ENCODE results near the gene FNDC11. TPM values are rescaled to one million over a fixed set of nuclear protein-coding genes. Genes with fewer than 3 reads are reported as not detected.

Gene FNDC11
- total RNA-seq, 1 donor from 2014 or later: 1.7 TPM

DNA sequence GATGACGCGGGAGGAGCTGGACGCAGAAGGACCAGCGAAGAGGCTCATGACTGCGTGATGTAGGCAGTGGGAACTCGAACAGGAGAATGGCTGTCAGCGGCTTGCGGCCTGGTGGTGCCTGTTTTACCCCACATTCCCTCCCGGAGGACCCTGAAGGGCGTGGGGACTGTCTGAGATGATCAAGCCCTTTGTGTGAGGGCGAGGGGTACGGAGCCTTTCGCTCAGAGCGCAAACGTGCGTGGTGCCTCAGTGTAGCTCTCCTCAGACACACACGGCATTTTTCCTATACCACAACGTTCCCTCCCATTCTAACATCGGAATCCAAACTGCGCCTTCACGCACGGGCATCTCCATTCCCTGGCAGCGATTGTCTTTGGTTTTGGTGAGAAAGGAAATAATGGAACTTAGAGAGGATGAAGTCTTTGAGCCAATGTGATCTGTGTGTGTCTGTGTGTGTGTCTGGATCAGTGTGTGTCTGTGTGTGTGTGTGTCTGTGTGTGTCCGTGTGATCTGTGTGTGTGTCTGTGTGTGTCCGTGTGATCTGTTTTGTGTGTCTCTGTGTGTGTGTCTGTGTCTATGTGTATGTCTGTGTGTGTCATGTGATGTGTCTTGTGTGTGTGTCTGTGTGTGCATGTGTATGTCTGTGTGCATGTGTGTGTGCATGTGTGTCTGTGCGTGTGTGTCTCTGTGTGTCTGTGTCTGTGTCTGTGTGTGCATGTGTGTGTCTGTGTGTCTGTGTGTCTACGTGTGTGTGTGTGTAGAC is 22.1 kb upstream of the FNDC11 start:
- TF ChIP-seq, protein P1, sequence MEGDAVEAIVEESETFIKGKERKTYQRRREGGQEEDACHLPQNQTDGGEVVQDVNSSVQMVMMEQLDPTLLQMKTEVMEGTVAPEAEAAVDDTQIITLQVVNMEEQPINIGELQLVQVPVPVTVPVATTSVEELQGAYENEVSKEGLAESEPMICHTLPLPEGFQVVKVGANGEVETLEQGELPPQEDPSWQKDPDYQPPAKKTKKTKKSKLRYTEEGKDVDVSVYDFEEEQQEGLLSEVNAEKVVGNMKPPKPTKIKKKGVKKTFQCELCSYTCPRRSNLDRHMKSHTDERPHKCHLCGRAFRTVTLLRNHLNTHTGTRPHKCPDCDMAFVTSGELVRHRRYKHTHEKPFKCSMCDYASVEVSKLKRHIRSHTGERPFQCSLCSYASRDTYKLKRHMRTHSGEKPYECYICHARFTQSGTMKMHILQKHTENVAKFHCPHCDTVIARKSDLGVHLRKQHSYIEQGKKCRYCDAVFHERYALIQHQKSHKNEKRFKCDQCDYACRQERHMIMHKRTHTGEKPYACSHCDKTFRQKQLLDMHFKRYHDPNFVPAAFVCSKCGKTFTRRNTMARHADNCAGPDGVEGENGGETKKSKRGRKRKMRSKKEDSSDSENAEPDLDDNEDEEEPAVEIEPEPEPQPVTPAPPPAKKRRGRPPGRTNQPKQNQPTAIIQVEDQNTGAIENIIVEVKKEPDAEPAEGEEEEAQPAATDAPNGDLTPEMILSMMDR (conservative IDR thresholded peaks at IDR 0.05; ENCODE audit: low read depth, low read length): no peak
- no peak overlapping the region for H3K4me3 ChIP-seq (ENCODE audit: low read depth, low read length)
- DNase-seq (ENCODE audit: low read depth): no peak

DNA sequence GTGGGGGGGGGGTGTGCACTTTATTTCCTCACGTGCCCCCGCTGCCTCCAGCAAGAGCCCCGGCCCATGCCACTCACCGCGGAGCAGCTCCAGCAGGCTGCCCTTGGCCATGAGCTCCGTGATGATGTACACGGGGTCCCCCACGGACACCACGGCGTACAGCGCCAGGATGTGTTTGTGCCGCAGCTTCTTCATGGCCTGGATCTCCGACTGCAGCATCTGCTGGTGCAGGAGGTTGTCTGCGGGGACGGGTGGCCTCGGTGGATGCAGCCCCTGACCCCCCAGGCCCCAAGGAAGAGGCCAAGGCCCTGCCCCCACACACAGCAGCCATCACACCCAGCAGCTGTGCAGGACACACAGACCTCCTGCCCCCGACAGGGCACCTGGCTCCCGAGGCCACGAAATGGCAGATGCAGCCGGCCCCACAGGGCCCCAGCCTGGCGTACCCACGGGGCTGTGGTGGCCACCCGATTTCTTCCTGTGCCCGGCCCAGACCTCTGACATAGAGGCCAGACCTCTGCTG is 21.4 kb upstream of the FNDC11 start:
- TF ChIP-seq, protein P1 (conservative IDR thresholded peaks at IDR 0.05; ENCODE audit: low read depth, low read length): no peak
- no peak overlapping the region for H3K4me3 ChIP-seq (ENCODE audit: low read depth, low read length)
- no peak for DNase-seq (ENCODE audit: low read depth)

DNA sequence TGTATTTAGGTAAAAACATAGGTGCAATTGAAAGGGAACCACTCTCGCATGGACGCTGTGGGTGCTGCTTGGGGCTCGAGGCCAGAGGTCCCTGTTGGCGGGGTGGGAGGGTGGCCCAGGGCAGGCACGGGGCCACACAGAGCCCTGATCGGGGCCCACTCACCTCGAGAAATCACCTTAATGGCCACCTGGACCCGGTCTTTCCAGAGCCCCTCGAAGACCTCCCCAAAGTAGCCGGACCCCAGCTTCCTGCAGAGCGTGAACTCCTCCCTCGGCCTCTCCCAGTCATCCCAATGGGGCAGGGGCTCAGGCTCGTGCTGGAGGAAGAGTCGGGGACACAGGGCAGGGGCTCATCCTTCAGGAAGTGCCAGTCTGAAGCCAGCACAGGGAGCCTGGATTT is 20.6 kb upstream of the FNDC11 start:
- TF ChIP-seq, protein P1 (conservative IDR thresholded peaks at IDR 0.05; ENCODE audit: low read depth, low read length): no peak
- DNase-seq (ENCODE audit: low read depth): no peak
- no peak overlapping the region for H3K4me3 ChIP-seq (ENCODE audit: low read depth, low read length)

DNA sequence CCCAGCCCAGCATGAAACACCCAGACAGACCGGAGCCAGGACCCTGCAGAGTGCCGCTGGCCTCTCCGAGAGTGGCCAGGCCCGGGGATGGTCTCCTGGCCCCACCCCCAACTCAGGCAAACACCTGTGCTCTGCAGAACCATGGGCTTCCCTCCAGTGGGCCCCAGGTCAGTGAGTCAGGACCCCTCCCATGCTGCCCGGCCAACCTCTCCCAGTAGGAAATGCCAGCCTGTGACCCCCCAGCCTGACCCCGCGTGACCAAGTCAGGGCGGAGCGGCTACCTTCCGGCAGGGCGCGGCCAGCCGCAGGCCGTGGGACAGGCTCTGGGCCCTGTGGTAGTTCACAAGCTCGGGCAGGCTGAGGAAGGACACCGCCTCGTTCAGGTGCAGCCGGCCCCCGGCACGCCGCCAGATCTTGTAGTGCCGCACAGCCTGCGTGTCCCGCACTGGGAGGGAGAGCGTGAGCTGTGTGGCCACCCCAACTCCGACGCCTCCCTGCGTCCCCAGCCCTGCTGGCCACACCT is 20.0 kb upstream of the FNDC11 start:
- H3K4me3 ChIP-seq (ENCODE audit: low read depth, low read length): no peak overlapping the region
- TF ChIP-seq, protein P1 (conservative IDR thresholded peaks at IDR 0.05; ENCODE audit: low read depth, low read length): no peak
- DNase-seq (ENCODE audit: low read depth): no peak

DNA sequence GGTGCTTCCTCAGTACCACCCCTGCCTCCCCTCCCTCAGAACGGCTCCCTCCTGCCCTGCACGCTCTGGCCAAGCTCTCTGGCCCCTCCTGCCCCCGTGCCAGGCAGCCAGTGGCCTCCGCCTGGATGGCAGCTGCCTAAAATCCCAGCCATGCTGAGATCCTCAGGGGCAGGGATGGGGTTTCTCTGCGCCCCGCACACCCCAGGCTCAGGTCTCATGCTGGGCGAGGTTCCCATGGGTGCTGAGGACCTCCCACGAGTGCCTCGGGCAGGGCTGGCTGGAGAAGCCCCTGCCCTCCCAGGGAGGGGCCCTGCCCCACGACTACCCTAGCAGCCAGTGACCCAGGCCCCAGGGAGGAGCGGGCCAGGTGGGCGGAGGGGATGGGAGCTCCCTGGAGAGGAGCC is 19.5 kb upstream of the FNDC11 start:
- TF ChIP-seq, protein P1 (conservative IDR thresholded peaks at IDR 0.05; ENCODE audit: low read depth, low read length): no peak
- H3K4me3 ChIP-seq (ENCODE audit: low read depth, low read length): no peak overlapping the region
- no peak for DNase-seq (ENCODE audit: low read depth)

DNA sequence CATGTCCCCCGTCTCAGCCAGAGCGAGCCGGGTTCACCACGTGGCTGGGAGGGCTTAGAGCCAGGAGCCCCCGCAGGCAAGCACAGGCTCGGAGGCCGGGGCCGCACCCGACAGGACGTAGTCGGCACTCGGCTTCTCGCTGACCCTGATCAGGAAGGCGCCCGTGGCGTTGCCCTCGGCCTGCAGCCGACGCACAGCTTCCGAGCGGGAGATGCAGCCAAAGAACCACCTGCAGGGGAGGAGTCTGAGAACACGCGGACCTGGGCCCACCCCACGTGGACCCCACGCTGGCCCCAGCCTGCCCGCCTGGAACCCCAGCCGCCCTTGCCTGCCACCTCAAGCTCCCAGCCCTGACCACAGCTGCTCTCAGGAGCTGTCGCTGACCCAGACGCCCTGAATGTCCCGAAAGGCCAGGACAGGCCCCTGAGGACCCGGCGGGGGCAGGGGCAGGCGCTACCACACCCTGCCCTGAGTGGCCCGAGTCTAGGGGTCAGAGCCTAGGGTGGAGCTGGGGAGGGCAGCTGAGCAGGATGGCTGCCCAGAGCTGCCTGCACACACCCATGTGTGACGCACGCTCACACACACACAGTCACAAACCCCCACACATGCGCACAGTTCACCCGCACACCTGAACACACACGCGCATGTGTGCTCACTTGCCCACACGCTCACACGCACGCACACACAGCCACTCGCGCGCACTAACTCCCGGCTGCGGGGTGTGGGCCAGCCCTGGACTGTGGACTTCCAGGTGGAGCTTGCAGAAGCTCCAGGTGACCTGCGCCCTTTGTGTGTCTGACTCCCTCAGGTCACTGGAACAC is 18.9 kb upstream of the FNDC11 start:
- H3K4me3 ChIP-seq (ENCODE audit: low read depth, low read length): no peak overlapping the region
- no peak for DNase-seq (ENCODE audit: low read depth)
- TF ChIP-seq, protein P1 (conservative IDR thresholded peaks at IDR 0.05; ENCODE audit: low read depth, low read length): no peak
